ENCODE results near the gene LRRC43.
A peak's percentile ranks its signal among the peaks of the same experiment; 100 is the strongest.
"Not testable (repeated sequence)": the region's sequence is repeated elsewhere in the genome, so short reads cannot be mapped to it uniquely, and the experiment has no call there.

The LRRC43 gene

GRCh38 chr12:122158700-122159285, 24.1 kb upstream of the LRRC43 start:
- no peak for DNase-seq

GRCh38 chr12:122159882-122160281, 23.0 kb upstream of the LRRC43 start:
- DNase-seq, result no peak

GRCh38 chr12:122160761-122161160, 22.2 kb upstream of the LRRC43 start:
- no peak for DNase-seq

- no peak for DNase-seq
Observed at GRCh38 chr12:122161682-122162081, 21.2 kb upstream of the LRRC43 start.

GRCh38 chr12:122162976-122163375, 19.9 kb upstream of the LRRC43 start:
- DNase-seq, result no peak

DNA sequence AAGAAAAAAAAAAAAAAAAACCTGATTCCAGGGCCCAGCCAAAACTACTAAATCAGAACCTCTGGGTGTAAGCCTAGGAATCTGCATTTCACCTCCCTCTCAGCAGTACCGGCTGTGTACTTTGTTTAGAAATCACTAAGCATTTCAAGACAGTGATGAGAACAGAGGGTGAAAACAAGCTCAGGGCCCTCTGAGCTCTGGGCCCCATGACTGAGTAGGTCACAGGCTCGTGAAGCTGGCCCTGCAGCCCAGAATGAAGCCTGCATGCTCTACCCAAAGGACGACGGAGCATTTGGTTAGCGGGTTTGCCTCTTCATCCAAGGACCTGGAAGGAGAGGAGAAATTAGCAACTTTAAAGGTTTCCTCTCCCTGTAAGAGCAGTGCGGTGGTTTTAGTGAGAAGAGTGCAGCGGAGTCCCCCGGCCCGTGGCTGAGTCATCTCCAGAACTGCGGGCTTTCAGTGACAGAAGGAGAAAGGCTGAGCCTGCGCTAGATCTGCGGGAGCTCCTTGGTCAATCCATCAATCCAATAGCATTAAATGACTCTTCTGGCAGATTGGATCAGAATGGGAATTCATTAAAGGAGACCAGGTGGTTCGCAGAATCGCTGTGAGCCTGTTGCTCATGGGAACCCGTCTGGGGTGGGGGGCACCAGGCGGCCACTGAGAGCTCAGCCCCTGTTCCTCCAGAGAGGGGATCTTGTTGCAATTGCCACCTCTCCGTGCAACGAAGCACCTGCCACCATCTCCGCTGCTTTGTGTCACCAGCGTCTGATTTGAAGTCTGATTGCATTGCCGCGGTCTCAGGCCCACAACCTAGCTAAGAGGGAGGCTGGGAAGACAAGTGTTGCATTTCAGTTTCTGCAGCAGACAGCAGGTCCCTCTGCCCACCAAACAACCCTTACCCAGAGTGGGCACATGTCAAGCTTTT, 16.2 kb upstream of the LRRC43 start:
- DNase-seq, result no peak

DNA sequence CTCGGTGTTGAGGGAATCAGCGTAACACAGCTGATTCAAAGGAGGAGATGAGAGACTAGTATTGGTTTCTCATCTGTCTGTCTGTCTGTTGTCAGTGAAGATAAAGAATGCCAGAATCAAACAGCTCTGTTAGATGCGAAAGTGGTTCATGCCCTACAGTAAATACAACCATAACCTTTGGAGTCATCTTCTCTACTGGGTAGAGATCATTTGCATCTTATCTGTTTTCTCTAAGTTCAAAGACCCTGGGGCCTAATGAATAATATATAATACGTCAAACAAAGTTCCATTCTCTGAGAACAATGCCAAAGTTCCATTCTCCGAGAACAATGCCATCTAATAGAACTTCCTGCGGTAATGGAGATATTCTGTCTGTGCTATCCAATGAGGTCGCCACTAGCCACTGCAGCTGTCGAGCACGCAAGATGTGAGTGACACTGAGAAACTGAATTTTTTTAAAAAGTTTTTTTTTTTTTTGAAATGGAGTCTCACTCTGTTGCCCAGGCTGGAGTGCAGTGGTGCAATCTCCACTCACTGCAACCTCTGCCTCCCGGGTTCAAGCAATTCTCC, 15.5 kb upstream of the LRRC43 start:
- no peak for DNase-seq

DNA sequence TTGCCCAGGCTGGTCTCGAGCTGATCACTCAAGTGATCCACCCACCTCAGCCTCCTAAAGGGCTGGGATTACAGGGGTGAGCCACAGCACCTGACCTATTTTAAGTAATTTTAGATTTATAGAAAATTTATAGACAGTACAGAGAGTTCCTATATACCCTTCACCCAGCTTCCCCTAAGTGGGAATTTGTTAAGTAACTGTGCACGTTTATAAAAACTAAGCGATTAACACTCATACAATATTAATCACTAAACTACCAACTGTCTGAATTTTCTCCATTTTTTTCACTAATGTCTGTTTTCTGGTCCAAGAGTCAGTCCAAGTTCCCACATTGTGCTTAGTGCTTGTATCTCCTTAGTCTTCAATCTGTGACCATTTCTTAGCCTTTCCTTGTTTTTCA, 14.4 kb upstream of the LRRC43 start:
- DNase-seq, result no peak

GRCh38 chr12:122171399-122171798, 11.5 kb upstream of the LRRC43 start:
- DNase-seq, result no peak

- no peak for DNase-seq
Observed at GRCh38 chr12:122172262-122172939, 10.5 kb upstream of the LRRC43 start.

DNA sequence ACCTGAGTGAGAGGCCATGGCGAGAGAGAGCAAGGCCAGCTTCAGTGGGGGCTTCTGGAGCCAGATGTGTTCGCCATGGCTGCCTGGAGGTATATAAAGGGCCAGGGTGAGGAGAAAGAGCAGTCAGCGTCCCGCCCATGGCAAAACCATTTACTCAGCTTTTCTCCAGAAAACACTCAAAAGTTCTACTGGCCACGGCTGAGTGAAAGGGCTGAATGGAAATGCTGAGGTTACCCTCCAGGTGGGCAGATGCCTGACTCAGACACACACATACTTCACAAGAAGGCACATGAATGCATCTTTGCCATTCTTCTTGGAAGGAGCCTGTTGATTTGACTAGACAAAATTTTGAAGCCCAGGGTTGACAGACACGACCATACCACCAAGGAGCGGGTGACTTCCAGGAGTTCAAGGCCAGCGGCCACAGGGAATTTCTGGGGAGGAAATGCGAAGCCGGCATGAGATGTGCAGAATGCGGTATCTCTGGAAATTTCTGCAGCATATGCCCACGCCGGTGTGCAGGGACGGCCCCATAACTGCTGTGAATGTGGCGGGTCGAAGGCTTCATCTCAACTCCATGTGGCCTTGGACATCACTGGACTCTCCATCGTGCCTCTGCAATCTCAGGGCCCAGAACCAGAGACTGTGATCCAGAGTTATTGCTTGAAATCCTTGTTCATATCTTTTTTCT, 8.6 kb upstream of the LRRC43 start, which contains the start of gene IL31:
Gene IL31 (minus strand): TSS at position 67 of the 691 bp plus-strand sequence. CDS start 49 bp downstream, at position 18.
- DNase-seq, result no peak

- DNase-seq, result not testable (repeated sequence)
Observed at GRCh38 chr12:122176473-122176872, 6.5 kb upstream of the LRRC43 start.

GRCh38 chr12:122183588-122183940, 641 bp downstream of the LRRC43 start:
- no peak for DNase-seq

GRCh38 chr12:122184517-122184916, 1.6 kb downstream of the LRRC43 start:
- DNase-seq, result no peak

GRCh38 chr12:122185079-122185478, 2.2 kb downstream of the LRRC43 start:
- no peak for DNase-seq

GRCh38 chr12:122185494-122186082, 2.7 kb downstream of the LRRC43 start:
- DNase-seq, result no peak

GRCh38 chr12:122187466-122187865, 4.5 kb downstream of the LRRC43 start:
- DNase-seq, result no peak

DNA sequence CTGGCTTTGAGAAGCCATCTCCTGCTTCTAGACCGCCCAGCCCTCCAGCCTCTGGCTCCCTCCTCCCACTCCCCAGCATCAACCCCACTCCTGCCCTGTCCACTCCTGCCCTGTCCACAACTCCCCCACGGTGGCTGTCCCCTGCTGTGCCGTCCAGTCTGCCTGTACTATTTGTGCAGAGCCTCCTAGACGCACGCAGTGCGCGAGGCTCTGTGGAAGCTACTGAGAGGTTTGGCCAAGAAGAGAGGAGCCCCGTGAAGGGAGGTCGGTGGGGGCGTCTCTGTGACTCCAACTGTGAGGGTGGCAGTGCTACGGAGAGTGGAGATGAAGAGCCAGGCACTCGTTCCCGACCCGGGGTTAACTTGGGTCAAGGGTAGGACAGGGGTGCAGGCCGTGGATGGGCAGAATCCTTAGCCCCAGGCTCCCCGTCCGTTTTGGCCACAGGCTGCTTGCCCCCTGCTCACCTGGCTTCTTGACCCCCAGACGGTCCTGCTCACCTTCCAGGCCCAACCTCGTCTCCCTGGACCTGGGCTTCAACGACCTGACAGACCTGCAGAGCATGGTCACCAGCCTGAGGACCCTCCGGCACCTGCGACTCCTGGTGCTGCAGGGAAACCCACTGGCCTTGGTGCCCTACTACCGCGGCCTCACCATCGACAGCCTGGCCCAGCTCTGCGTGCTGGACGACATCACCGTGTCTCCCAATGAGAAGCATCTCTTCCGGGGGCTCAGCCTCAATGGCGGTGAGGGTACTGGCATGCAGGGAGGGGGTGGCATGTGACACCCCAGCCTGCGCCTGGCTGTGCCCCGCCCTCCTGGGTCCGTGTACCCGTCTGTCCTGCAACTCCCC, 6.9 kb downstream of the LRRC43 start:
- DNase-seq, result no peak

DNA sequence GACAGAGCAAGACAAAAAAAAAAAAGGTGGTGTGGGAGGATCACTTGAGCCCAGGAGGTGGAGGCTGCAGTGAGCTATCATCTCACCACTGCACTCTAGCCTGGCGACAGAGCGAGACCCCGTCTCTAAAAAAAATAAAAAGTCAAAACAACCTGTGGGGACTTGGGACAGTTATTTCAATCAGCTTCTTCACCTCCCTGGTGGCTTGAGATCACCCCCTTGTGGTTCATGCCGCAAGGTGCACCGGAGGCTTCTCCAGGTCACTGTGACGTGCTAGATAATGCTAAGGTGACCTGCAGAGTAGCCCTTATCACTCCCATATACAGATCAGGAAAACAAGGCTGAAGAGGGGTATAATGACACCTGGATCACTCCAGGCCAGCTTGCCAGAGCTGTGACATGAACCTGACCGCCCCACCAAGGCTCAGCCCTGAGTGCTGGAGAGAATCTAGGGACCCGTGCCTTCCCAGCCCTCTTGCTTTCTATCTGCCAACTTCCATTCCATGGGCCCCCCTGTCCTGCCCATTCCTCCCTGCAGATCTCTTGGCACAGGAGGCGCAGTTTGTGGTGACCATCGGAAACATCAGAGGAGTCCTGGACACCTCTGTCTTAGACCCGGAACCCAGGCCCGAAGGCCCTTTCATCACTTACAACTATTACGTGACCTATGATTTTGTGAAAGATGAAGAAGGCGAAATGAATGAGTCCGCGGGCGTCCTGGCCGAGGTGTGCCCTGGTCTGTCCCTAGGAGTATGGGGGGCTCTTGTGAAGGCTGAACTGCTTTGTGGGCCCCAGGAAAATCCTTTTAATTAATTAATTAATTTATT, 8.1 kb downstream of the LRRC43 start:
- peak; percentile 10 to 45 for DNase-seq

GRCh38 chr12:122192441-122192840, 9.5 kb downstream of the LRRC43 start:
- DNase-seq, result no peak

Data from NCI-H446 (cell line).